Neuron (in vitro differentiated cells): ENCODE results near the gene IDI1.
"Not testable (repeated sequence)": the region's sequence is repeated elsewhere in the genome, so short reads cannot be mapped to it uniquely, and the experiment has no call there.

ENCODE experiments used
- H2AFZ ChIP-seq: one replicate; pipeline ENCODE4 v1.6.1; 2013; ENCODE audit warnings: low read depth, mild to moderate bottlenecking, inconsistent platforms, low read length, moderate library complexity
- H3K27me3 ChIP-seq: one replicate; pipeline ENCODE4 v1.6.1; 2013; ENCODE audit warnings: low read length; ENCODE audit not compliant: insufficient read depth
- H3K36me3 ChIP-seq: one replicate; pipeline ENCODE4 v1.6.1; 2013; ENCODE audit warnings: low read length; ENCODE audit not compliant: insufficient read depth
- H3K4me1 ChIP-seq: one replicate; pipeline ENCODE4 v1.6.1; 2013; ENCODE audit warnings: low read length; ENCODE audit not compliant: insufficient read depth
- H3K4me3 ChIP-seq: 2 replicates; pipeline ENCODE4 v1.5.1; 2013; ENCODE audit warnings: mild to moderate bottlenecking, low read length, moderate library complexity
- H3K9me3 ChIP-seq: one replicate; pipeline ENCODE4 v1.6.1; 2013; ENCODE audit warnings: low read length

Gene IDI1

GRCh38 chr10:1015688-1016087 lies 33.2 kb downstream of the IDI1 start:
- Histone ChIP-seq H2AFZ (no peak overlapping the region), H3K27me3 (no peaks in the 10 kb centered on the region), H3K4me3 (no peak overlapping the region), H3K4me1 (no peaks in the 10 kb centered on the region), H3K9me3 (peaks cover 3% of the 10 kb centered on the region), H3K36me3 (peaks cover 72% of the 10 kb centered on the region)

- peaks cover 83% of the 10 kb centered on the region for H3K36me3 ChIP-seq
- H2AFZ ChIP-seq = no peak overlapping the region
- H3K4me1 ChIP-seq = no peaks in the 10 kb centered on the region
- no peaks in the 10 kb centered on the region for H3K9me3 ChIP-seq
- no peak overlapping the region for H3K4me3 ChIP-seq
- no peaks in the 10 kb centered on the region for H3K27me3 ChIP-seq
Measured at GRCh38 chr10:1011696-1012095, 37.2 kb downstream of the IDI1 start.

DNA sequence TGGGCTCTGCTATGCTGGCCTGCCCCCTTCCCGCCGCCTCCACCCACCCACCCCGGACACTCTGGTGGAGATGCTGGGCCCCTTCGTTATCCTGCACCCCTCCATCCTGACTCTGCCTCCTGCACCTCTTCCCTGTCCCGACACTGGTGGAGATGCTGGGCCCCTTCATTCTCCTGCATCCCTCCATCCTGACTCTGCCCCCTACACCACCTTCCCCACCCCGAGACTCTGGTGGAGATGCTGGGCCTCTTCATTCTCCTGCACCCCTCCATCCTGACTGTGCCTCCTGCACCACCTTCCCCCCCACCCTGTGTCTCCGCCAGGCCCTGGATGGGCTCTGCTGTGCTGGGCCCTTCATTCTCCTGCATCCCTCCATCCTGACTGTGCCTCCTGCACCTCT lies 38.2 kb downstream of the IDI1 start:
- Histone ChIP-seq H3K36me3 (peaks cover 84% of the 10 kb centered on the region), H3K4me3 (no peak overlapping the region)

GRCh38 chr10:1009947-1010346 lies 39.0 kb downstream of the IDI1 start:
- not testable (repeated sequence) for H3K4me1 ChIP-seq, H3K9me3 ChIP-seq, H3K27me3 ChIP-seq, H3K4me3 ChIP-seq, H2AFZ ChIP-seq
- peaks cover 85% of the 10 kb centered on the region for H3K36me3 ChIP-seq

More for the DNA sequence above, 38.2 kb downstream of the IDI1 start:
- Histone ChIP-seq H3K9me3 (no peaks in the 10 kb centered on the region), H3K4me1 (no peaks in the 10 kb centered on the region), H3K27me3 (no peaks in the 10 kb centered on the region), H2AFZ (no peak overlapping the region)

DNA sequence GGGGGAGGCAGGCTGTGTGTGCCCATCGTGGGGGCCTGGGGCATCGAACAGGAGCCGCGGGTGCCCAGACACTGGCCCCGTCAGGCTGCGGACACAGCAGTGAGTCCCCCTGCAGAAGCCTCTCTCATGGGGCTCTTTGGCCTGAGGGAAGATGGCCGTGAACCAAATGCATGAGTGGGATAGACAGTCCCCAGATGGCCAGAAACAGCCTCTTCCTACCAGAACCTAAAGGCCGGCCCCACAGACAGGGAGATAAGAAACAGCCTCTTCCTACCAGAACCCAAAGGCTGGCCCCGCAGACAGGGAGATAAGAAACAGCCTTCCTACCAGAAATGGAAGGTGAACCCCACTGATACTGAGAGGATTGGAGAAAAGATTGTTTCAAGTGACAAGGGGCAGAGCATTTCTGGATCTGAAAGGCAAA lies 39.8 kb downstream of the IDI1 start:
- Histone ChIP-seq H3K4me1 (no peaks in the 10 kb centered on the region), H3K4me3 (no peak overlapping the region), H3K9me3 (no peaks in the 10 kb centered on the region), H2AFZ (no peak overlapping the region), H3K36me3 (peaks cover 86% of the 10 kb centered on the region), H3K27me3 (no peaks in the 10 kb centered on the region)

DNA sequence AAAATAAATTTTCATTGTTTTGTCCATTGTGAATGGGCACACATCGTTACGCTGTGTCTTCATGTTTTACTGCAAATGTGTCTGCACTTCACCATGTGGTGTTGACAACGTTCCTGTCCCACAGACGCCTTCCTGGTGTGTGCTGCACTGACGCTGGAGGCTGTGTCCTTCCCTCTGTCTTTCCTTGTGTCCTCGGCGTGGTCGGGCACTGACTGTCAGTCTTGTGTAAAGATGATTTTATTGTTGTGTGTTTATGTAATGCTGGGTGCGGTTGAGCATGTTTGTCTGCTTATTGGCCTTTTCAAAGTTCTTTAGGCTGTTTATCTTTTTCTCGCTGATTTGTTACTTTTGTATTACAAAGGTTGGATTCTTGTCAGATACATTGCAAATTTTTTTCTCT lies 41.3 kb downstream of the IDI1 start:
- Histone ChIP-seq H2AFZ (no peak overlapping the region), H3K9me3 (no peaks in the 10 kb centered on the region), H3K36me3 (peaks cover 90% of the 10 kb centered on the region), H3K4me3 (no peak overlapping the region), H3K4me1 (no peaks in the 10 kb centered on the region), H3K27me3 (no peaks in the 10 kb centered on the region)

- Histone ChIP-seq H2AFZ (no peak overlapping the region), H3K36me3 (peaks cover 90% of the 10 kb centered on the region)
Measured at GRCh38 chr10:1006573-1006972, 42.3 kb downstream of the IDI1 start.

DNA sequence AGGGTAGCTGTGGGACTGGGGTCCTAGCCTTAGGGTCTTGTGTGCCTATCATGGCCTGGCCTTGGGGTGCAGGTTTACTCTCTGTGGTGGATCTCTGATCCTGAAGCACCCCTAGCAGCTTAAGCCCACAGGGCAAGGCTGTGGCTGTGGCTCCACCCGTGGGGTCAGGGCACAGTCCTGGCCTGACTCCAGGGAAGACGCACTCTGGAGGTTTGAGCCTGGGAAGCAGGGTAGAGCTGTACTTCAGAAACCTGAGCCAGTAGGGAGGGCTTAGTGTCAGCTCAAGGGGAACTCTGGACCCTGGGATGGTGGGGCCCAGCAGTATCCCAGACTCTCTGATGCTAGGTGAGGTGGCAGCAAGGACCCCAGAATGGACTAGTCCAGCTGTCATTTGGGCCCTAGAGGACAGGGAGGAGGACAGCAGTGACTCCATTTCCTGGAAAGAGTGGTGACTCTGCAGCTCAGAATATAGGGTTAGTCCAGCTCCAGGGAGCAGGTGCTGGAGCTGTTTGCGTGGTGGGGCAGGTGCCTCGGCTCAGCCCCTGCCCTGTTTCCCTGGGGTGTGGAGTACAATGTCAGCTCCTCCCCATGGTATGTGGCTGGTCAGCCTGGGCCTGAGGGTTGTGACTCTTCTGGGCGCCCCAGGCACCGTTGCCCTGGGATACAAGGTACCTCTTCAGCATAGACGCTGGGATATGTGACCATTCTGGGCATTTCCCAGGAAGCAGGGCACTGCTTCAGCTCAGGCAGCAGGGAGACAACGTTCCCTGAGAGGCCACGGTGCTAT lies 44.8 kb downstream of the IDI1 start:
- Histone ChIP-seq H2AFZ (no peak overlapping the region), H3K4me1 (no peaks in the 10 kb centered on the region), H3K36me3 (peaks cover 88% of the 10 kb centered on the region), H3K27me3 (no peaks in the 10 kb centered on the region), H3K4me3 (no peak overlapping the region), H3K9me3 (peaks cover 15% of the 10 kb centered on the region)

More at GRCh38 chr10:1006573-1006972, 42.3 kb downstream of the IDI1 start:
- H3K27me3 ChIP-seq = no peaks in the 10 kb centered on the region
- H3K4me3 ChIP-seq = no peak overlapping the region
- H3K4me1 ChIP-seq = no peaks in the 10 kb centered on the region
- peaks cover 7% of the 10 kb centered on the region for H3K9me3 ChIP-seq

DNA sequence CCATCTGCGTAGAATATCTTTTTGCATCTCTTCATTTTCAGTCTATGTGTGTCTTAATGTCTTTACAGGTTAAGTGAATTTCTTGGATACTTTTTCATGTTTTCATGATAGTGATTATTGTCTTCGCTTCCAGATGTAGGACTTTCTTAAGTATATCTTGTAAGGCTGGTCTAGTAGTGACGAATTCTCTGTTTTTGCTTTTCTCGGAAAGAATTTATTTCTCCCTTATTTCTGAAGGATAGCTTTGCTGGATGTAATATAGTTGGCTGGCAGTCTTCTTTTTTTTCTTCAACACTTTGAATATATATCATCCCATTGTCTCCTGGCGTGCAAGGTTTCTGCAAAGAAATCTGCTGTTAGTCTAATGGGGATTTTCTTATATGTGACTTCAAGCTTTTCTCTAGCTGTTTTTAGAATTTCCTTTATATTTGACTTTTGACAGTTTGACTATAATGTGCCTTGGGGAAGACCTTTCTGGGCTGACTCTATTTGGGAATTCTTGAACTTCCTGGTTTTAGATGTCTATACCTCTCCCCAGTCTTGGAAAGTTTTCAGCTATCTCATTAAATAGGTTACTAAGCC lies 46.4 kb downstream of the IDI1 start:
- Histone ChIP-seq H2AFZ (no peak overlapping the region), H3K36me3 (peaks cover 92% of the 10 kb centered on the region), H3K4me3 (no peak overlapping the region), H3K27me3 (no peaks in the 10 kb centered on the region), H3K4me1 (no peaks in the 10 kb centered on the region), H3K9me3 (peaks cover 15% of the 10 kb centered on the region)

DNA sequence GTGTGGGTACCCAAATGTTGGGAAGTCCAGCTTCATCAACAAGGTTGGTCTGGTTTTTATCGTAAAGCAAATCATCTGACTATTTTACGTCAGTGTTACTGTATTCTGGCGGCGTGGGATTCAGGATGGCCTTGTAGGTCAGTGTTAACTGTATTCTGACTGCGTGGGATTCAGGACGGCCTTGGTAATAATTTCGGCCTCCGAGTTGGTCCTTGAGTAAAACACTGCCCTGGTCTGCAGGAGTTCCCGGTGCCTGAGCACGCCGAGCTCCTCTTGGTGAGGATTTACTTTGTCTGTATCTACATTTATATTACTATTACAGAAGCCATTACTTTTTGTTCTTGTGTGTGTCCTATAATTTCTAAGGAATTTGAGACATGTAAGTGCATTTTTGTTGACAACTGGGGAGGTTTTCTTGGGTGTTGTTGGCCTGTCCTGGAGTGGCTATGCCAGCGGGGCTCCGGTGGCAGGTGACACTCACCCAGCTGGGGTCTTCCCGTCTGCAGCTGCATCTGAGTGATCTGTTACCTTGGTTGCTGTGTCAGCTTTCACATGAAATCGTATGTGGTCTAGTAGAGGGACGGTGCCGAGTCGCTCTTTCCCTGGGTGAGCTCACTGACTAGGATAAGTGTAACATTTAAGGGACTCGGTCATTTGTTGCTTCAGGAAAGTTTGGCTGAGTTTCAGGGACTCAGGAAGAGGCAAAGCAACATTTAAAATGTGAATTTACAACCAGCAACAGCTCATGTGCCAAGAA lies 51.5 kb downstream of the IDI1 start:
- Histone ChIP-seq H3K27me3 (no peaks in the 10 kb centered on the region), H3K4me3 (no peak overlapping the region), H3K36me3 (peaks cover 88% of the 10 kb centered on the region), H3K4me1 (no peaks in the 10 kb centered on the region), H3K9me3 (peaks cover 15% of the 10 kb centered on the region), H2AFZ (no peak overlapping the region)

DNA sequence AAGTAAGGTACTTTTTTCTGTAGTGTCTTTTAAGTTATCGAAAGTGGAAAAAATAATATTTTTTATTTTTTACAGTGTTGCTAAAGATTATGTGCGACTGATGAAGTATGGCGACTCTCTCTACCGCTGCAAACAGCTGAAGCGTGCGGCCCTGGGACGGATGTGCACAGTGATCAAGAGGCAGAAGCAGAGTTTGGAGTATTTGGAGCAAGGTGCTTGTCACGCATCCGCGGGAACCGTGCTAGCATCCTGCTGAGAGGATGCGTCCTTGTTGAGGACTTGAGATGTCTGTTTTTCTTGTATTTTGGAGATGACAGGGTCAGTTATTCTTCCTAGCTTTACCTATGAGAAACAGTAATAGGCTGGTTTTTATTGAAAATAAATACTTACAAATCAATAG lies 52.9 kb downstream of the IDI1 start:
- Histone ChIP-seq H2AFZ (no peak overlapping the region), H3K36me3 (peaks cover 77% of the 10 kb centered on the region), H3K9me3 (peaks cover 4% of the 10 kb centered on the region), H3K4me1 (no peaks in the 10 kb centered on the region), H3K27me3 (no peaks in the 10 kb centered on the region), H3K4me3 (no peak overlapping the region)

GRCh38 chr10:995559-995926 lies 53.4 kb downstream of the IDI1 start:
- H3K36me3 ChIP-seq = peaks cover 75% of the 10 kb centered on the region
- no peaks in the 10 kb centered on the region for H3K4me1 ChIP-seq
- no peaks in the 10 kb centered on the region for H3K27me3 ChIP-seq

GRCh38 chr10:994836-995558 lies 53.9 kb downstream of the IDI1 start:
- Histone ChIP-seq H3K4me1 (no peaks in the 10 kb centered on the region), H3K36me3 (peaks cover 71% of the 10 kb centered on the region), H3K4me3 (no peak overlapping the region), H3K27me3 (no peaks in the 10 kb centered on the region), H3K9me3 (no peaks in the 10 kb centered on the region), H2AFZ (no peak overlapping the region)

More at GRCh38 chr10:995559-995926, 53.4 kb downstream of the IDI1 start:
- Histone ChIP-seq H3K9me3 (peaks cover 2% of the 10 kb centered on the region), H2AFZ (no peak overlapping the region), H3K4me3 (no peak overlapping the region)
